GM21390 (cell line): ENCODE results near the gene P3H3.
"Not testable (repeated sequence)": the region's sequence is repeated elsewhere in the genome, so short reads cannot be mapped to it uniquely, and the experiment has no call there.

Experiments used
- ATAC-seq: cut with Tn5 transposase; IDR thresholded peaks from one replicate; pipeline ENCODE4 v1.9.1; 2021; ENCODE audit not compliant: unreplicated experiment

Gene P3H3

DNA sequence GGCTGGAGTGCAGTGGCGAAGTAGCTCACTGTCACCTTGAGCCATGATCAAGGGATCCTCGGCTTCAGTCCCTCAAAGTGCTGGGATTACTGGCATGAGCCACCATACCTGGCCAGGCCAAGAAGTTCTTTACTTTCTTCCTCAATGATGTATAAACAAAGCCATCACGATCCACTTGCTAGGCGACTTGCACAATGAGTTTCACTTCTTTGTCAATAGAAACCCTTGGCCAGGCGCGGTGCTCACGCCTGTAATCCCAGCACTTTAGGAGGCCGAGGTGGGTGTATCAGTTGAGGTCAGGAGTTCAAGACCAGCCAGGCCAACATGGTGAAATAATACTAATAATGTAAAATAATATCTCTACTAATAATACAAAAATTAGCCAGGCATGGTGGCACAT is 59.3 kb downstream of the P3H3 start:
- ATAC-seq = no peak

DNA sequence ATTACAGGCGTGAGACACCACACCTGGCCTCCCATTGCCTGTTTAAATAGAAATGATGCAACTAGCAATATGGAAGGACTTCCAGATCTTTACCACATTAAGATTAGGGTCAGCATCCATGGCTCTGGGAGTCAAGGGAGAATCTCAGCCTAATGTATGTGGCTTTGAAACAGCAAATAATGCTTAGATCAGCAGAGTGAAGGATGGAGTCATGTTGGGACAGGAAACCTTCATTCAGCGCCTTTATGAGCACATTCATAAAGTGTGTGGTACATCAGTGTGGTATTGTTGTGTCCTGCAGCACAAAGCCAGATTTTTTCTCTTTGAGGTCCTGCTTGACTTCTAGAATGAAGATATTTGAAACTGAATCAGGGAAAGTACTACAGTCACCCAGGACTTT is 60.2 kb downstream of the P3H3 start:
- ATAC-seq = no peak

- ATAC-seq = not testable (repeated sequence)
Observed at GRCh38 chr12:6888794-6889193, 60.6 kb downstream of the P3H3 start.
